PC-3 (cell line): ENCODE measurements around the gene DYDC1.

Experiments used
- CTCF ChIP-seq: fragments of 300-600 bp; sonication (generic); conservative IDR thresholded peaks from 2 replicates; pipeline ENCODE4 v1.5.1; 2017; ENCODE audit warnings: antibody characterized with exemption, low read depth, mild to moderate bottlenecking, low read length
- EZH2 ChIP-seq: fragments of 300-600 bp; sonication (generic); IDR thresholded peaks from one replicate; pipeline ENCODE4 v1.6.1; 2017; ENCODE audit warnings: antibody characterized with exemption, mild to moderate bottlenecking, low read length; ENCODE audit not compliant: unreplicated experiment

- no peak for TF ChIP-seq CTCF
- TF ChIP-seq EZH2 = no peak
These were observed 36.7 kb downstream of the DYDC1 start for GRCh38 chr10:80319725-80320290.
